ENCODE results near the gene MRGPRF. TPM values are rescaled to one million over a fixed set of nuclear protein-coding genes. Genes with fewer than 3 reads are reported as not detected.
"Not testable (repeated sequence)": the region's sequence is repeated elsewhere in the genome, so short reads cannot be mapped to it uniquely, and the experiment has no call there.

The MRGPRF gene
- total and polyA plus RNA-seq, 2 donors from 2014 or later: 9.3 to 19.0 TPM

GRCh38 chr11:69000831-69001242 lies 12.2 kb downstream of the MRGPRF start:
- no peaks in the 10 kb centered on the region for H3K27me3 ChIP-seq (ENCODE audit: control insufficient read depth, insufficient read depth, low read length)
- H3K4me1 ChIP-seq (ENCODE audit: control insufficient read depth in 2 of 3, insufficient read depth in 2 of 3, low read depth in 1 of 3, low read length in 3 of 3): peaks cover 0 to 5% (median 0%) of the 10 kb centered on the region in 3 donors
- H3K4me3 ChIP-seq (ENCODE audit: low read length in 3 of 3): no peak overlapping the region
- FAIRE-seq: peak; percentile 33
- no peak overlapping the region for H3K9ac ChIP-seq (ENCODE audit: low read length in 3 of 3)
- peak overlapping the region in 1 of 2 donors; percentile 51 for H3K27ac ChIP-seq (ENCODE audit: low read depth in 2 of 2, low read length in 2 of 2)
- no peaks in the 10 kb centered on the region for H3K36me3 ChIP-seq (ENCODE audit: control insufficient read depth in 2 of 3, insufficient read depth in 3 of 3, low read length in 3 of 3)
- peak in 4 of 5 donors; percentile 10 to 65 (median 40) for DNase-seq
- no peaks in the 10 kb centered on the region for H3K9me3 ChIP-seq (ENCODE audit: control insufficient read depth in 2 of 3, insufficient read depth in 1 of 3, low read length in 3 of 3)
- intact Hi-C loops (cut with DNase I): no loop called here
- peak; percentile 34 for TF ChIP-seq CTCF (IDR thresholded peaks at IDR 0.05; ENCODE audit: borderline replicate concordance, extremely low read depth, insufficient read depth)

GRCh38 chr11:69000391-69000790 lies 12.7 kb downstream of the MRGPRF start:
- DNase-seq (peak in 3 of 5 donors; percentile 2 to 37 (median 34)), FAIRE-seq (no peak)
- Histone ChIP-seq H3K27ac (ENCODE audit: low read depth in 2 of 2, low read length in 2 of 2) (peak overlapping the region; percentile 16 to 32), H3K4me3 (ENCODE audit: low read length in 3 of 3) (no peak overlapping the region), H3K36me3 (ENCODE audit: control insufficient read depth in 2 of 3, insufficient read depth in 3 of 3, low read length in 3 of 3) (no peaks in the 10 kb centered on the region), H3K4me1 (ENCODE audit: control insufficient read depth in 2 of 3, insufficient read depth in 2 of 3, low read depth in 1 of 3, low read length in 3 of 3) (peaks cover 0 to 5% (median 0%) of the 10 kb centered on the region in 3 donors), H3K9me3 (ENCODE audit: control insufficient read depth in 2 of 3, insufficient read depth in 1 of 3, low read length in 3 of 3) (no peaks in the 10 kb centered on the region), H3K27me3 (ENCODE audit: control insufficient read depth, insufficient read depth, low read length) (no peaks in the 10 kb centered on the region), H3K9ac (ENCODE audit: low read length in 3 of 3) (peak overlapping the region in 1 of 3 donors; percentile 65)
- no peak for TF ChIP-seq CTCF (IDR thresholded peaks at IDR 0.05; ENCODE audit: borderline replicate concordance, extremely low read depth, insufficient read depth)
- intact Hi-C loops (cut with DNase I): no loop called here

GRCh38 chr11:68999748-69000355 lies 13.2 kb downstream of the MRGPRF start:
- Histone ChIP-seq H3K27ac (ENCODE audit: low read depth in 2 of 2, low read length in 2 of 2) (peak overlapping the region; percentile 16 to 32), H3K9ac (ENCODE audit: low read length in 3 of 3) (peak overlapping the region in 1 of 3 donors; percentile 65)
- H3K9me3 ChIP-seq (ENCODE audit: control insufficient read depth in 2 of 3, insufficient read depth in 1 of 3, low read length in 3 of 3); intact Hi-C loops (cut with DNase I); FAIRE-seq; H3K36me3 ChIP-seq (ENCODE audit: control insufficient read depth in 2 of 3, insufficient read depth in 3 of 3, low read length in 3 of 3); H3K4me3 ChIP-seq (ENCODE audit: low read length in 3 of 3); H3K4me1 ChIP-seq (ENCODE audit: control insufficient read depth in 2 of 3, insufficient read depth in 2 of 3, low read depth in 1 of 3, low read length in 3 of 3); H3K27me3 ChIP-seq (ENCODE audit: control insufficient read depth, insufficient read depth, low read length): not testable (repeated sequence)
- DNase-seq: peak in 2 of 5 donors; percentile 1 to 56

GRCh38 chr11:68999093-68999747 lies 13.8 kb downstream of the MRGPRF start:
- no peak for TF ChIP-seq CTCF (IDR thresholded peaks at IDR 0.05; ENCODE audit: borderline replicate concordance, extremely low read depth, insufficient read depth)
- Histone ChIP-seq H3K36me3 (ENCODE audit: control insufficient read depth in 2 of 3, insufficient read depth in 3 of 3, low read length in 3 of 3) (no peaks in the 10 kb centered on the region), H3K9ac (ENCODE audit: low read length in 3 of 3) (no peak overlapping the region), H3K4me1 (ENCODE audit: control insufficient read depth in 2 of 3, insufficient read depth in 2 of 3, low read depth in 1 of 3, low read length in 3 of 3) (peaks cover 0 to 5% (median 0%) of the 10 kb centered on the region in 3 donors), H3K9me3 (ENCODE audit: control insufficient read depth in 2 of 3, insufficient read depth in 1 of 3, low read length in 3 of 3) (no peaks in the 10 kb centered on the region), H3K27ac (ENCODE audit: low read depth in 2 of 2, low read length in 2 of 2) (peak overlapping the region in 1 of 2 donors; percentile 15), H3K27me3 (ENCODE audit: control insufficient read depth, insufficient read depth, low read length) (no peaks in the 10 kb centered on the region), H3K4me3 (ENCODE audit: low read length in 3 of 3) (no peak overlapping the region)
- intact Hi-C loops (cut with DNase I): no loop called here
- peak in 2 of 5 donors; percentile 4 to 32 for DNase-seq
- FAIRE-seq: no peak

Data from kidney (tissue), 14 donors.